NCI-H2196 (cell line): ENCODE measurements around the gene SMAP1.

ENCODE experiments used
- DNase-seq: peaks from one replicate; lab custom pipeline; 2025; ENCODE audit not compliant: unreplicated experiment; lab: John Stamatoyannopoulos, UW

SMAP1 gene

DNA sequence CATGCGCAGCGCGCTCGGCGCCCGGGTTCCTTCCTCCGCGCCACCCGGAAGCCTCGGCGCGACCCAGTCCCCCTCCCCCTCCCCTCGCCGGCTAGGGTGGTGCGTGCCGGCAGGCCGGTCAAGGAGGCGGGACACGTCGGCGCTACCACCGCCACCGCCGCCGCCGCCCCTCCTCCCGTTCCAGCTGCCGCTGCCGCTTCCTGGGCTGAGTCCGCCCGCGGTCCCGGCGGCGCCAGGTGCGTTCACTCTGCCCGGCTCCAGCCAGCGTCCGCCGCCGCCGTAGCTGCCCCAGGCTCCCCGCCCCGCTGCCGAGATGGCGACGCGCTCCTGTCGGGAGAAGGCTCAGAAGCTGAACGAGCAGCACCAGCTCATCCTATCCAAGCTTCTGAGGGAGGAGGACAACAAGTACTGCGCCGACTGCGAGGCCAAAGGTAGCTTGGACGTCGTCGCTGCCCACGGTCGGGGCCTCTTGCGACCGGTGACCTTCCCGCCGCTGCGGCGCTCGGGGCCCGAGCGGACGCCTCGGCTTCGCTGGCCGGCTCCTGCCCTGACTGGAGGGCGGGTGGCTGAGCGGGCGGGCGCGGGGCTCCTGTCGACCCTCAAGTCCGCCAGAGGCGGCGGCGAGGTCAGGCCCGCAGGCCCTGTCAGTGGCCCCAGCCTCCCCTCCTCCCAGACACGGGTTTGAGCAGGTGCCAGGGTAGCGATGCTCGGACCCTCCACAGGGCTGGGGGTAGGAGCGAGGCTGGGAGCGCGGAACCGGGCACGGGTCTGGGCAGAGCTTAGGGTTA is at the start of gene SMAP1:
TSS of gene SMAP1 (plus strand) at position 173 of the 788 bp plus-strand sequence. CDS start at position 314, 141 bp downstream.
- peak; percentile 93 for DNase-seq

DNA sequence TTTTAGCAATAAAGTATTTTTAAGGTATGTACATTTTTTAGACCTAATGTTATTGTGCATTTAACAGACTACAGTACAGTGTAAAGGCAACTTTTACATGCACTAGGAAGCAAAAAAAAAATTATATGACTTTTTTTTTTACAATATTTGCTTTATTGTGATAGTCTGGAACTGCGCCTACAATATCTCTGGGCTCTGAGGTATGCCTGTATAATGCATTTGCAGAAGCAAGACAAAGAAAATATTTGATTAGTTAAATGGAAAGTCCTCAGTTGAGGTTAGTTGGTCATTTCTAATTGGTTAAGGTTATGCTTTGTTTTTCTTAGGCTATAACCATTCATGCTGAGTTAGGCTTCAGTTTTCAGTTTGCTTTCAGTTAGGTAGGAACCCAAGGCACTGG is 46.9 kb upstream of the SMAP1 start:
- no peak for DNase-seq

DNA sequence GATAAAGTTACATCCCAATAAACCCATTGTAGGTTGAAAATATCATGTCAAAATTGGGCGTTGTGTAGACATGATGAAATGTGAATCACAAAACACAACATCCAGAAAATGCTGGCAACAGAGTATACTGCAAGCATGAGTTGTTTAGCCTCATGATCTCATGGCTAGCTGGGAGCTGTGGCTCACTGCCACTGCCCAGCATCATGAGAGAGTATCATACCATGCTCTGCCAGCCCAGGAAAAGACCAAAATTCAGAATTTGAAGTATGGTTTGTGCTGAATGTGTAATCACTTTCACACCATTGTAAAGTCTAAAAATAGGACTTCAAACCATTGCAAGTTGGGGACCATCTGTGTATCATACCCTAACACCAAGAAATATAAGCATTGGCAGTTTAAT is 45.2 kb upstream of the SMAP1 start:
- no peak for DNase-seq

GRCh38 chr6:70625436-70625835 is 42.2 kb upstream of the SMAP1 start:
- no peak for DNase-seq

- DNase-seq = no peak
Measured at GRCh38 chr6:70627500-70628254, 40.0 kb upstream of the SMAP1 start.

DNA sequence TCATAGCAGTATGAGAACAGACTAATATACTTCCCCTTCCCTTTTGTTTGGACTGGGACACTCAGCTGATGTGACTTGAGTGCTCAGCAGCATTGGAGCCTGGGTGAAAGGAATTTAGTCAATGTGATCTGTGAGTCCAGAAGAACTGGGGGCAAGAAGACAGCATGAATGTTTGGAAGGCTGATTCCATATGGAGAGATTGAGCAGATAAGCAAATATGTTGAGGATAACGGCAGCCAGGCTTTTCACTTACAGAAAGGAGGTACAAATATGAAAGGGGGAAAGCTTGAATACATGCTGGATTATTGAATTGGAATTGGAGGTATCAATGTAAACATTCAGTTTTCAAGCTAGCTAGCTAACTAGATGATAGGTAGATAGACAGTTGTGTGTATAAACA is 37.8 kb upstream of the SMAP1 start:
- no peak for DNase-seq

DNA sequence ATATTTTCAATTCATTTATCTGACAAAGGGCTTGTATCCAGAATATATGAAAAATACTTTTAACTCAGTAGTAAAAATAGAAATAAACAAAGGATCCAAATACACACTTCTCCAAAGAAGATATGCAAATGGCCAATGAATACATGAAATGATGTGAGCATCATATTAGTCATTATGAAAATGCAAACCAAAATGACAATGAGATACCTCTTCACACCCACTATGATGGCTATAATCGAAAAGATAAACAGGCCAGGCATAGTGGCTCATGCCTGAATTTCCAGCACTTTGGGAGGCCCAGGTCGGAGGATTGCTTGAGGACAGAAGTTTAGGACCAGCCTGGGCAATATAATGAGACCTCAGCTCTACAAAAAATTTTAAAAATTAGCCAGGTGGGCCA is 33.8 kb upstream of the SMAP1 start:
- no peak for DNase-seq

DNA sequence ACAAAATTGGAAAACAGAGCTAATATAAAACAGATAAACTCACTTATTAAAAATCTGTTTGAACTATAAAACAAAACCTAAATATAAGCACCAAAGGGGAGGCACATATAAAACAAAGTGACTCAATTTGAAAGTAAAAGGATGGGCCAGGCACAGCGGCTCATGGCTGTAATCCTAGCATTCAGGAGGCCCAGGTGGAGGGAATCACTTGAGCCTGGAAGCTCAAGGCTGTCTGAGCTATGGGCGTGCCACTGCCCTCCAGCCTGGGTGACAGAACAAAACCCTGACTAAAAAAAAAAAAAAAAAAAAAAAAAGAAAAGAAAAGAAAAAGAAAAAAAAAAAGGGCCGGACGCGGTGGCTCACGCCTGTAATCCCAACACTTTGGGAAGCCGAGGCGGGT is 31.1 kb upstream of the SMAP1 start:
- no peak for DNase-seq

DNA sequence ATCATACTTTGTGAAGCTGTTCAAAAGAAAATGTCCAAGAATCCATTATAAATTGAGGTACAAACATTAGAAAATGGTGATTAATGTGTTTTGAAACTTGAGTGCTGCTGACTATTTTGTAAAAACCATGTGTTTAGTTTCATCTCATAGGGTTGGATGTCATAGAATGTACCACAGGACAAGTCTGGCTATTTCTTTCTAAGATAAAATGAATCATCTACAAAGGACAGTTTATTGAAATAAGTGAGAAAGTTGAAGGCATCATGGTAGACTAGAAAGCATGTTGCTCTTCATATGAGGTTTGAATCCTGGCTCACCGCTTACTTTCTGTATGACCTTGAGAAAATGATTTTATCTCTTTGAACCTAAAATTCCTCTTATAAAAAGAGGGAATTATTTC is 29.2 kb upstream of the SMAP1 start:
- no peak for DNase-seq

GRCh38 chr6:70651326-70651905 is 16.3 kb upstream of the SMAP1 start:
- no peak for DNase-seq

DNA sequence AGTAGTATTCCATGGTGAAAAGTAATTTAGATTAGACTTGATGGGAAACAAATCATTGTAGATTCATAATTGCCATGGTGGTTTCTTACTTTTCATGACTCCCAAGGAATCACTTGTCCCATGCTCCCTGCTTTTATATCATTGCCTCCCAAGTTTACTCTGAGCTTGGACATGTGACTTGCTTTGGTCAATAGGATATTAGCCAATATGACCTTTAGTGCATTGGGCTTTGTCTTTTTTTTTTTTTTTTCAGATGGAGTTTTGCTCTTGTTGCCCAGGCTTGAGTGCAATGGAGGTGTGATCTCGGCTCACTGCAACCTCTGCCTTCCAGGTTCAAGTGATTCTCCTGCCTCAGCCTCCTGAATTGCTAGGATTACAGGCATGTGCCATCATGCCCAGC is 15.5 kb upstream of the SMAP1 start:
- DNase-seq = no peak

- DNase-seq = no peak
Measured at GRCh38 chr6:70657706-70658105, 10.0 kb upstream of the SMAP1 start.

- no peak for DNase-seq
Measured at GRCh38 chr6:70663881-70664466, 3.7 kb upstream of the SMAP1 start.

GRCh38 chr6:70666706-70667105 is 977 bp upstream of the SMAP1 start:
- DNase-seq = no peak

DNA sequence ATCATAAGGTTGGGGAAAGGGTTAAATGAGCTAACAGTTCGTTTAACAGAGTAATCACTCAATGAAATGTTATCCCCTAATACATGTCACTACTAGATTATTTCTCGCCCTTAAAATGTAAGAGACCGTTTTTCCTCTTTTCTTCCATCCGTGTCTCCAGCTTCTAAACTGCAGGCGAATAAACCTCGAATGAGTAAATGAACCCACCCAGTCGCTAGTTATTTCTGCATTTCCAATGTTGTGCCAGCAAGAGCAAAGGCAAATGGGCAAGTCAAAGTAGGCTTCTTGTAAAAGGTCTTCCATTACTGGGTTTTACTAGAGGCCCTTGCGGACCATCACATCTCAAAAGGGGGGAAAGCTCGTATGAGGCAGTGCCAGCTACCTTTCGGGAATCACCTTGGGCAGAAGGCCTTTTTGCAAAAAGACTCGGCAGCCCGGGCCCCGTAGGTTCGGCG is 400 bp upstream of the SMAP1 start:
- DNase-seq = no peak

DNA sequence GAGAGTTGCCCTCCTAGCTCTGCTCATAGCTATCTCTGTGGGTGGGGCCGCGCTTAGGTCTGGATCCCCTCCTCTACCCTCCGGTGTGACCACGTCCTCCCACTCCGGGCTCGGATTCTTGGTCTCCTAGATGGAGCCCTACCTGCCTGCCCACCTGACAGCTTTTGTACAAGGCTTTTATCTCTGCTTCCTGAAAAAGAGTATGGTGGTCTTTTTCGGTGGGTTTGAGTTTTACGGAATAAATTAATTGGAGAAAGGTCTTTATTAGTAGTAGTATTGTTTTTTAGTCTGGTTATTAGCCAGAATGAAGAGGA is 773 bp downstream of the SMAP1 start:
- no peak for DNase-seq

GRCh38 chr6:70669133-70669532 is 1.4 kb downstream of the SMAP1 start:
- no peak for DNase-seq

GRCh38 chr6:70672549-70672948 is 4.9 kb downstream of the SMAP1 start:
- no peak for DNase-seq

GRCh38 chr6:70673054-70673453 is 5.4 kb downstream of the SMAP1 start:
- DNase-seq = no peak

- DNase-seq = no peak
Measured at GRCh38 chr6:70673601-70674000, 5.9 kb downstream of the SMAP1 start.

DNA sequence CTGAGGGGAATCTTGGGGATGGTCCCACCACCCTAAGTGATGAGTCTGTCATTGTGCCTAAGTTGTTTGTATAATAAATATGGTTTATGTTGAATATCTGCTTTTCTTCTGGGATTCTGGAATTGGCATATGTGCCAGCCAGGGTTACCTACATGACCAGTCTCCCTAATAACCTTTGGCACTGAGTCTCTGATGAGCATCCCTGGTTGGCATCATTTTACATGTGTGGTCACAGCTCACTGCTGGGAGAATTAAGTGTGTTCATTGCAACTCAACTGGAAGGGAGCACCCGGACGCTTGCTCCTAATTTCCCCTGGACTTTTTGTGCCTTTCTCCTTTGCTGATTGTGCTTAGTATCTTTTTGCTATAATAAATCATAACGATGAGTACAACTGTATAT is 8.1 kb downstream of the SMAP1 start:
- no peak for DNase-seq

- DNase-seq = no peak
Measured at GRCh38 chr6:70676821-70677220, 9.1 kb downstream of the SMAP1 start.
